ENCODE results near the gene KRTAP5-3.

The KRTAP5-3 gene

DNA sequence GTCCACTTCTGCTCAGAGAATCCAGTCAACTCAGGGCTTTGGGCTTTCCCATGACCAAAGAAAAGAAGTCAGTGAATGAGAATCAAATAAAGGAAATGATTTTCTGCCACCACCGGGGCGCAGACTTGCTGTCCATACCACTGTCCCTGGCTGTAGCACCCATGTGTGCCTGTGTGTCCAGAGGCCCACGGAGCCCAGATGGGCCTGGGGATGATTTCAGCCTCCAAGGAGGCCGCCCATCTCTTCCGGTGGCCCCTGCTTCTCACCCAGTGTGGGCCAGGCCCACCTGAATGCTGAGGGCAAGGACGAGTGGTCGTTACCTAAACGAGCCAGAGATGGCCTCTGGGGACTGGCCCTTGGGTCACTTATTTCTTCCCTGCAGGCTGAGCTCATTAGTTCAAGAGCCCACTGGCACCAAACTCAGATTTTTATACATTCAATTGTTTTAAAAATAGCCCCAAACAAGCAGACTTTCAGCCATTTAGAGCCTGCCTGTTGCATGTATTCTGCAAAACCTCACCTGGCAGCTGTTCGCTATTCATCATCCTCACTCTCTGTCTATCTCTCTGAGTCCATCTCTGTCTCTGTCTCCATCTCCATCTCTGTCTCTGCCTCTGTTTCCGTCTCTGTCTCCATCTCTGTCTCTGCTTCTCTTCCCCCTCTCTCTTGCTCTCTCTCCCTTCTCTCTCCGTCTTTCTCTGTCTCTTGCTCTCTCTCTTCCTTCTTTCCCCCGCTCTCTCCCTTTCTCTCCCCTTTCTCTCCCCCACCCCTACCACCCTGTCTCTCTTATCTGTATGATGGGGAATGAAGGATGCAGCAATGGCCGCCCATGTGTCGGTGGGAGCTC lies 45.5 kb upstream of the KRTAP5-3 start:
- TF ChIP-seq, protein P1, sequence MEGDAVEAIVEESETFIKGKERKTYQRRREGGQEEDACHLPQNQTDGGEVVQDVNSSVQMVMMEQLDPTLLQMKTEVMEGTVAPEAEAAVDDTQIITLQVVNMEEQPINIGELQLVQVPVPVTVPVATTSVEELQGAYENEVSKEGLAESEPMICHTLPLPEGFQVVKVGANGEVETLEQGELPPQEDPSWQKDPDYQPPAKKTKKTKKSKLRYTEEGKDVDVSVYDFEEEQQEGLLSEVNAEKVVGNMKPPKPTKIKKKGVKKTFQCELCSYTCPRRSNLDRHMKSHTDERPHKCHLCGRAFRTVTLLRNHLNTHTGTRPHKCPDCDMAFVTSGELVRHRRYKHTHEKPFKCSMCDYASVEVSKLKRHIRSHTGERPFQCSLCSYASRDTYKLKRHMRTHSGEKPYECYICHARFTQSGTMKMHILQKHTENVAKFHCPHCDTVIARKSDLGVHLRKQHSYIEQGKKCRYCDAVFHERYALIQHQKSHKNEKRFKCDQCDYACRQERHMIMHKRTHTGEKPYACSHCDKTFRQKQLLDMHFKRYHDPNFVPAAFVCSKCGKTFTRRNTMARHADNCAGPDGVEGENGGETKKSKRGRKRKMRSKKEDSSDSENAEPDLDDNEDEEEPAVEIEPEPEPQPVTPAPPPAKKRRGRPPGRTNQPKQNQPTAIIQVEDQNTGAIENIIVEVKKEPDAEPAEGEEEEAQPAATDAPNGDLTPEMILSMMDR (IDR thresholded peaks at IDR 0.05; ENCODE audit: low read depth, low read length), result no peak
- Histone ChIP-seq H3K27ac (no peak overlapping the region), H3K9me3 (ENCODE audit: severe bottlenecking) (no peaks in the 10 kb centered on the region), H3K36me3 (no peaks in the 10 kb centered on the region), H3K4me3 (ENCODE audit: low read depth, low read length) (no peak overlapping the region), H3K27me3 (ENCODE audit: insufficient read depth, low read depth, severe bottlenecking) (peaks cover 93% of the 10 kb centered on the region)
- DNase-seq, result no peak

DNA sequence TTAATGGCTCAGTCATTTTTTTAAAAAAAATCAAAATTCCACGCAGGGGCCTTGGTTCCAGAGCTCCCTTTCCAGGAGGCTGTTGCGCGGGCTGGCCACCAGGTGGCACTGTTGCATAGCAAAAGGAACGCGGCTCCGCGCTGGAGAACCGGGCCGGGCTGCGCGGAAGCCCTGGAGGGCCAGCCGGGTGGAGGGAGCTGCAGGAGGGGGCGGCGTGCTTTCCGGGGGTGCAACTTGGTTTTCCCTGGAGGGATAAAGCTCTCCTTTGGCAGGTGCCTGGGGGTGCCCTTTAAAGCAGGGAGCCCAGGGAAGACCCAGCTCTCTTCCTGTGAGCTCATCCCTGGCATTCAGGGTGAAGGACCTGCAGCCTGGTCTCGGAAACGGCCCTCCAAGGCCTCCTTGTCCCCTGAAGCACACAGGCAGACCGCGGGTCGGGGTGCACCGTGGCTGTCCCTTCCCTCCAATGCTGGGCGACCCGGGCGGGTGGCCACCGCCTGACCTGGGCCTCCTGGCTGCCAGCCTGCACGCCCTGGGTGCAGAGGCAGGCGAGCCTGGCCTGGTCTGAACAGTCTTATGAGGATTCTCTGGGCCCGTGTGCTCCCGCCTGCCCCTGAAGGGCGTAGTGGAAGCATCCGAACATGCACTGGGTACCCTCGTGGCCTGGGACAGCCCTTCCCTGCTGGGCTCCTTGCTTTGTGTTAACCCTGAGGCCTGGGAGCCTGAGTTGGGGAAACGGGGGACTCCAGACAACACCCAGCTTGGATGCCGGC lies 44.7 kb upstream of the KRTAP5-3 start:
- no peak overlapping the region for H3K27ac ChIP-seq
- TF ChIP-seq, protein P1 (IDR thresholded peaks at IDR 0.05; ENCODE audit: low read depth, low read length), result peak; percentile 79
- H3K4me3 ChIP-seq (ENCODE audit: low read depth, low read length), result no peak overlapping the region
- no peaks in the 10 kb centered on the region for H3K36me3 ChIP-seq
- no peaks in the 10 kb centered on the region for H3K9me3 ChIP-seq (ENCODE audit: severe bottlenecking)
- peak; percentile 60 for DNase-seq
- H3K27me3 ChIP-seq (ENCODE audit: insufficient read depth, low read depth, severe bottlenecking), result peaks cover 96% of the 10 kb centered on the region

DNA sequence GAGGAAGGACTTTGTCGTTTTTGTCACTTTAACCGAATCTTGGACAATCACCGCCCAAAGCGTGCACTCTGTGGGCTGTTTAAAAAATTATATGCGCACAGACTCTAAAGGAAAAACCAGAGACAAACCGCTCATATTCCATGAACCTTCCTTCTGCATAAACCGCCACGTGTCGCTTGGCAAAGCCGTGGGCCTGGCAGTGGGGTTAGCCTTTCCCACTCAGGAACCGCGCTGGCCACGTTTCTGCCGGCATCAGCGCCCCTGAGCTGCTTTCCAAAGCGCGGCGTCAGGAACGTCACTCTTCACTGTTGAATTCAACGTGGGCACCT lies 44.1 kb upstream of the KRTAP5-3 start:
- Histone ChIP-seq H3K4me3 (ENCODE audit: low read depth, low read length) (no peak overlapping the region), H3K9me3 (ENCODE audit: severe bottlenecking) (no peaks in the 10 kb centered on the region), H3K27me3 (ENCODE audit: insufficient read depth, low read depth, severe bottlenecking) (peaks cover 94% of the 10 kb centered on the region), H3K36me3 (no peaks in the 10 kb centered on the region), H3K27ac (no peak overlapping the region)
- no peak for DNase-seq
- TF ChIP-seq, protein P1 (IDR thresholded peaks at IDR 0.05; ENCODE audit: low read depth, low read length), result no peak

DNA sequence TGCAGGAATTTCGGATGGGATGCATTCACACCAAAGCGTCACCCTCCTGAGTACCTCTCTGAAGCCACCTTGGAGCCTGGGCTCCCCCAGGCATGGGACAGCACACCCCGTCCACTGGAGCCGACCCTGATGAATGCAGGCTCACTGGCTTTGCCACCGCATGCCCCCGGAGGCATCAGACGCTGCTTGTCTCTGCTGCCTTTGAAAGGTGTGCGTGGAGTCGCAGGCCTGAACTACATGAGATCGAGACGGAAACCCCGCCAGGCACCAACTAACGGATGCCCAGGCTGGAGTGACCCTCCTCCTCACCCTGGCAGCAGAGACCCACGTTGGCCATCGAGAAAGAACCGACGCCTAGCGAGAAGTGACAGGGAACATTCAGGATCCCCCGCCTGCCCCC lies 43.8 kb upstream of the KRTAP5-3 start:
- TF ChIP-seq, protein P1 (IDR thresholded peaks at IDR 0.05; ENCODE audit: low read depth, low read length), result no peak

DNA sequence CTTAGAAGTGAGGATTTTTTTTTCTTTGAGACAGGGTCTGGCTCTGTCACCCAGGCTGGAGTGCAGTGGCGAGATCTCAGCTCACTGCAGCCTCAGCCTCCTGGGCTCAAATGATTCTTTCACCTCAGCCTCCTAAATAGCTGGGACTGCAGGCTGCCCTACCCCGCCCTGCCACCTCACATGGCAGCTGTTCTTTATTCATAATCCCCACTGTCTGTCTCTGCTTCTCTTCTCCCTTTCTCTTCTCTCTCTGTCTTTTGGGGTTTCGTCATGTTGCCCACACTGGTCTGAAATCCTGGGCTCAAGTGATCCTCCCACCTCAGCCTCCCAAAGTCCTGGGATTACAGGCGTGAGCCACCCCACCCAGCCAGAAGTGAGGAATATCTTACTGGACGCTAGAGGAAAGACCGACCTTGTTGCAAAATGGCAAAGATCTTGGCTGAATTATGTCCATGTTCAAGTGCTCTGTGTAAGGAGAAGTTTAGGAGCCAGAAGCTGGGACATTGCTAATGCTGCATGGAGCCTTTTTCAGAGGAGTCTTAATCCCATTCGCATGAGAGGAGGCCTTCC lies 43.2 kb upstream of the KRTAP5-3 start:
- DNase-seq, result no peak
- TF ChIP-seq, protein P1 (IDR thresholded peaks at IDR 0.05; ENCODE audit: low read depth, low read length), result no peak
- H3K36me3 ChIP-seq, result no peaks in the 10 kb centered on the region
- H3K27me3 ChIP-seq (ENCODE audit: insufficient read depth, low read depth, severe bottlenecking), result peaks cover 96% of the 10 kb centered on the region
- H3K9me3 ChIP-seq (ENCODE audit: severe bottlenecking), result no peaks in the 10 kb centered on the region
- H3K4me3 ChIP-seq (ENCODE audit: low read depth, low read length), result no peak overlapping the region
- no peak overlapping the region for H3K27ac ChIP-seq

More for the DNA sequence above, 43.8 kb upstream of the KRTAP5-3 start:
- Histone ChIP-seq H3K36me3 (no peaks in the 10 kb centered on the region), H3K27me3 (ENCODE audit: insufficient read depth, low read depth, severe bottlenecking) (peaks cover 94% of the 10 kb centered on the region), H3K4me3 (ENCODE audit: low read depth, low read length) (no peak overlapping the region), H3K9me3 (ENCODE audit: severe bottlenecking) (no peaks in the 10 kb centered on the region), H3K27ac (no peak overlapping the region)
- no peak for DNase-seq

Measured in WERI-Rb-1 (cell line).